SK-N-SH (cell line): ENCODE data around the gene LPCAT3. TPM values are rescaled to one million over a fixed set of nuclear protein-coding genes. Genes with fewer than 3 reads are reported as not detected.

Experiments
- CTCF ChIA-PET: fragments of 300-600, 350-600 bp; formaldehyde crosslinking; extraction: SDS; loops from one replicate; lab custom pipeline; 2021; lab: Yijun Ruan, JAX
- POLR2A ChIA-PET: fragments of 350-600 bp; sonication (Branson Sonifier 250); formaldehyde crosslinking; extraction: SDS; loops from one replicate; lab custom pipeline; 2020; ENCODE audit warnings: antibody characterized with exemption, inconsistent platforms; lab: Yijun Ruan, JAX
- DNase-seq: peaks from one replicate; pipeline ENCODE4 v3.0.0; 2012
- H2AFZ ChIP-seq: fragments of 200-600 bp; sonication (generic); 2 replicates; pipeline ENCODE4 v1.8.1; 2016; ENCODE audit warnings: antibody characterized with exemption, mild to moderate bottlenecking, low read depth
- H3F3A ChIP-seq: fragments of 200-600 bp; sonication (generic); replicated peaks from 2 replicates; pipeline ENCODE3; 2016; ENCODE audit warnings: antibody characterized with exemption, mild to moderate bottlenecking; ENCODE audit not compliant: insufficient read depth
- H3K27ac ChIP-seq, 2 experiments: fragments of 200-500 bp in 1 of 2; fragments of 200-600 bp in 1 of 2; sonication (Bioruptor generic) in 1 of 2; sonication (generic), shearing (Covaris generic) in 1 of 2; 2 replicates each; pipeline versions ENCODE4 v1.5.1 to v1.6.1; 2014 to 2016; ENCODE audit warnings: low read depth in 2 of 2, inconsistent platforms in 1 of 2, low read length in 1 of 2, mild to moderate bottlenecking in 1 of 2, mixed read lengths in 1 of 2
- H3K27me3 ChIP-seq: fragments of 200-600 bp; sonication (generic), shearing (Covaris generic); 2 replicates; pipeline ENCODE4 v1.6.1; 2016; ENCODE audit warnings: mixed run types; ENCODE audit not compliant: insufficient read depth
- H3K36me3 ChIP-seq, 2 experiments: fragments of 200-500 bp in 1 of 2; fragments of 200-600 bp in 1 of 2; sonication (Bioruptor generic) in 1 of 2; sonication (generic) in 1 of 2; replicated peaks in 1 of 2; 2 replicates each; pipeline versions ENCODE3 to v1.5.1; 2014 to 2016; ENCODE audit warnings: low read length in 1 of 2, mild to moderate bottlenecking in 1 of 2; ENCODE audit not compliant: insufficient read depth in 2 of 2, control insufficient read depth in 1 of 2
- H3K4me1 ChIP-seq, 2 experiments: fragments of 200-500 bp in 1 of 2; fragments of 200-600 bp in 1 of 2; sonication (Bioruptor generic) in 1 of 2; sonication (generic), shearing (Covaris generic) in 1 of 2; 2 replicates each; pipeline versions ENCODE4 v1.5.1 to v1.6.1; 2014 to 2016; ENCODE audit warnings: low read depth in 1 of 2, low read length in 1 of 2, mixed run types in 1 of 2; ENCODE audit not compliant: insufficient read depth in 2 of 2, control insufficient read depth in 1 of 2
- H3K4me2 ChIP-seq: fragments of 200-600 bp; sonication (generic), shearing (Covaris generic); 2 replicates; pipeline ENCODE4 v1.6.1; 2017; ENCODE audit warnings: mixed run types
- H3K4me3 ChIP-seq, 2 experiments: fragments of 200-500 bp in 1 of 2; fragments of 200-600 bp in 1 of 2; sonication (Bioruptor generic) in 1 of 2; sonication (generic), shearing (Covaris generic) in 1 of 2; 2 replicates each; pipeline versions ENCODE4 v1.5.1 to v1.8.1; 2014 to 2016; ENCODE audit warnings: low read depth in 2 of 2, inconsistent platforms in 1 of 2, low read length in 1 of 2, mild to moderate bottlenecking in 1 of 2, mixed read lengths in 1 of 2, moderate library complexity in 1 of 2
- H3K79me2 ChIP-seq: fragments of 200-600 bp; sonication (generic); 2 replicates; pipeline ENCODE4 v1.8.1; 2017; ENCODE audit warnings: mild to moderate bottlenecking; ENCODE audit not compliant: insufficient read depth
- H3K9ac ChIP-seq: fragments of 200-600 bp; sonication (generic); 2 replicates; pipeline ENCODE4 v1.6.1; 2017; ENCODE audit warnings: mixed run types
- H3K9me2 ChIP-seq: fragments of 200-600 bp; sonication (generic); 2 replicates; pipeline ENCODE4 v1.6.1; 2017; ENCODE audit warnings: mixed run types
- H3K9me3 ChIP-seq: fragments of 200-600 bp; sonication (generic); 2 replicates; pipeline ENCODE4 v1.6.1; 2017; ENCODE audit warnings: mixed run types, mild to moderate bottlenecking, moderate library complexity
- H4K20me1 ChIP-seq: fragments of 200-600 bp; sonication (generic); 2 replicates; pipeline ENCODE4 v1.6.1; 2017; ENCODE audit warnings: mild to moderate bottlenecking, mixed run types; ENCODE audit not compliant: insufficient read depth
- EP300 ChIP-seq, 2 experiments: IDR thresholded peaks; 2 replicates each; pipeline versions ENCODE4 v1.4.0 to v1.6.1; 2012; ENCODE audit warnings: borderline replicate concordance in 1 of 2, low read depth in 1 of 2, low read length in 1 of 2
- GATA2 ChIP-seq: sonication (generic); formaldehyde crosslinking; IDR thresholded peaks from 2 replicates; pipeline ENCODE4 v1.5.0; 2020; ENCODE audit warnings: mild to moderate bottlenecking, missing genetic modification reagents
- POLR2AphosphoS5 ChIP-seq: IDR thresholded peaks from 2 replicates; pipeline ENCODE4 v1.6.1; 2012; ENCODE audit warnings: low read depth, low read length
- RFX5 ChIP-seq: IDR thresholded peaks from 2 replicates; pipeline ENCODE4 v1.6.1; 2012; ENCODE audit warnings: mild to moderate bottlenecking, improper control_type of control experiment, low read length
- TCF12 ChIP-seq: IDR thresholded peaks from 2 replicates; pipeline ENCODE4 v1.4.0; 2012
- WGBS: methylation state at CpG from one replicate; pipeline ENCODE4 v1.1.6; 2017; ENCODE audit warnings: low lambda C conversion rate; 5-methylcytosine and 5-hydroxymethylcytosine counted together
- polyA plus RNA-seq, 3 experiments: library from polyadenylated mRNA; depleted of rRNA; stranded (reverse); fragments of >200 nt; gene quantifications; 2 replicates each; pipeline ENCODE4 v1.2.3, GENCODE V29; 2012
- TF ChIP-seq, protein P1 (sequence below): IDR thresholded peaks from 2 replicates; pipeline ENCODE4 v1.6.1; 2012; ENCODE audit warnings: mild to moderate bottlenecking, low read depth, low read length, moderate library complexity
- TF ChIP-seq, protein P2 (sequence below): fragments of 200-600 bp; sonication (generic); IDR thresholded peaks from 2 replicates; pipeline ENCODE4 v1.6.1; 2017; ENCODE audit warnings: antibody characterized with exemption, mild to moderate bottlenecking, moderate library complexity

Gene LPCAT3
- polyA plus RNA-seq, 1 of the 3 experiments (the other 2 are of a cell fraction): 23.8 TPM

DNA sequence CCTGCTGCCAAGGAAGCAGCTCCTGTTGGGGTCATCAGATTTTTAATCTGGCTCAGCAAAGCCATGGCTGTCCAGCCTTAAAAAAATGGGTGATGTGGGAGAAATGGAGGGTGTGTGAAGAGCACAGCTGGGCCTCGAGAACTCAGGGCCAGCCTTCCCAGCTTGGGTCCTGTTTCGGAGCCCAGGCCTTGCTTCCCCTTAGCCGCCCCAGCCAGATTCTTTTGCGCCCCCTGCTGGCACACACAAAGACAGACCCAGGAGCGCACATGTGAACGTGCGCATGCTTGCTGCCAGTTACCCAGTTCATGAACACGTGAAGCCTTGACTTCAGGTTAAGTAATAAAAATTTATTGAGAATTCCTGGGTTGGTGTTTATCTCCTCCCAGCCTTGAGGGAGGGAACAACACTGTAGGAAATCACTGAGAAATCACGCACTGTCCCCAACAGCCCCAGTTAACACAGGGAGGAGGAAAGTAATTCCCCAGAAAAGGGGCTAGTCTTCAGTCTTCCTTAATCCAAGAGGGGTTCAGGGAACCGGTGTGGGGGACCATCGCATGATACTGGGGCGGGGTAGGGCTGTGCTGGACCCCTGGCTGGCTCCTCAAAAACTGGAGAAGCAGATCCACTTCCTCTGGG is 53.1 kb downstream of the LPCAT3 start (continued):
- TF ChIP-seq, protein P1, sequence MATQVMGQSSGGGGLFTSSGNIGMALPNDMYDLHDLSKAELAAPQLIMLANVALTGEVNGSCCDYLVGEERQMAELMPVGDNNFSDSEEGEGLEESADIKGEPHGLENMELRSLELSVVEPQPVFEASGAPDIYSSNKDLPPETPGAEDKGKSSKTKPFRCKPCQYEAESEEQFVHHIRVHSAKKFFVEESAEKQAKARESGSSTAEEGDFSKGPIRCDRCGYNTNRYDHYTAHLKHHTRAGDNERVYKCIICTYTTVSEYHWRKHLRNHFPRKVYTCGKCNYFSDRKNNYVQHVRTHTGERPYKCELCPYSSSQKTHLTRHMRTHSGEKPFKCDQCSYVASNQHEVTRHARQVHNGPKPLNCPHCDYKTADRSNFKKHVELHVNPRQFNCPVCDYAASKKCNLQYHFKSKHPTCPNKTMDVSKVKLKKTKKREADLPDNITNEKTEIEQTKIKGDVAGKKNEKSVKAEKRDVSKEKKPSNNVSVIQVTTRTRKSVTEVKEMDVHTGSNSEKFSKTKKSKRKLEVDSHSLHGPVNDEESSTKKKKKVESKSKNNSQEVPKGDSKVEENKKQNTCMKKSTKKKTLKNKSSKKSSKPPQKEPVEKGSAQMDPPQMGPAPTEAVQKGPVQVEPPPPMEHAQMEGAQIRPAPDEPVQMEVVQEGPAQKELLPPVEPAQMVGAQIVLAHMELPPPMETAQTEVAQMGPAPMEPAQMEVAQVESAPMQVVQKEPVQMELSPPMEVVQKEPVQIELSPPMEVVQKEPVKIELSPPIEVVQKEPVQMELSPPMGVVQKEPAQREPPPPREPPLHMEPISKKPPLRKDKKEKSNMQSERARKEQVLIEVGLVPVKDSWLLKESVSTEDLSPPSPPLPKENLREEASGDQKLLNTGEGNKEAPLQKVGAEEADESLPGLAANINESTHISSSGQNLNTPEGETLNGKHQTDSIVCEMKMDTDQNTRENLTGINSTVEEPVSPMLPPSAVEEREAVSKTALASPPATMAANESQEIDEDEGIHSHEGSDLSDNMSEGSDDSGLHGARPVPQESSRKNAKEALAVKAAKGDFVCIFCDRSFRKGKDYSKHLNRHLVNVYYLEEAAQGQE: no peak
- TF ChIP-seq, protein P2, sequence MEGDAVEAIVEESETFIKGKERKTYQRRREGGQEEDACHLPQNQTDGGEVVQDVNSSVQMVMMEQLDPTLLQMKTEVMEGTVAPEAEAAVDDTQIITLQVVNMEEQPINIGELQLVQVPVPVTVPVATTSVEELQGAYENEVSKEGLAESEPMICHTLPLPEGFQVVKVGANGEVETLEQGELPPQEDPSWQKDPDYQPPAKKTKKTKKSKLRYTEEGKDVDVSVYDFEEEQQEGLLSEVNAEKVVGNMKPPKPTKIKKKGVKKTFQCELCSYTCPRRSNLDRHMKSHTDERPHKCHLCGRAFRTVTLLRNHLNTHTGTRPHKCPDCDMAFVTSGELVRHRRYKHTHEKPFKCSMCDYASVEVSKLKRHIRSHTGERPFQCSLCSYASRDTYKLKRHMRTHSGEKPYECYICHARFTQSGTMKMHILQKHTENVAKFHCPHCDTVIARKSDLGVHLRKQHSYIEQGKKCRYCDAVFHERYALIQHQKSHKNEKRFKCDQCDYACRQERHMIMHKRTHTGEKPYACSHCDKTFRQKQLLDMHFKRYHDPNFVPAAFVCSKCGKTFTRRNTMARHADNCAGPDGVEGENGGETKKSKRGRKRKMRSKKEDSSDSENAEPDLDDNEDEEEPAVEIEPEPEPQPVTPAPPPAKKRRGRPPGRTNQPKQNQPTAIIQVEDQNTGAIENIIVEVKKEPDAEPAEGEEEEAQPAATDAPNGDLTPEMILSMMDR: peak; percentile 90
- no peak for TF ChIP-seq RFX5
- no peak for TF ChIP-seq GATA2
- TF ChIP-seq EP300 (IDR thresholded peaks at IDR 0.05; ENCODE audit: borderline replicate concordance in 1 of 2, low read depth in 1 of 2, low read length in 1 of 2): no peak

DNA sequence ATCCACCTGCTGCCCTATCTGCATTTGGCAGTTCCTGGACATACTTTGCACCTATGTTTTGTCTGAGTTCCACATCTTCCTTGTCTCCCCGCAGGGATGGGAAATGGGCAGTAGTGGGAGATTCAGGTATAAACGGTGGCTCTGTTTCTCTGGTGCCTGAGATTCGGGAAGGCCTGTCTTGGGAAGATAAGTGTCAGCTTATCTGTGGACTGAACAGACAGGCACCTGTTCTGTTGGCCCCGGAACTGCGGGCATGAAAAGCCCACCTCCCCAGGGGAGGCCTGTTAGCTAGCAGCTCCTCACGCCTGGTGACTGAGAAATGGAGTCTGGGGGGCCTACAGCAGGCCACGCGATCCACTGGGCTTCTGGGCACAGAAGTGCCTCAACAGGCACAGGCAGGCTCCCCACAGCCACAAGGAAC is 53.7 kb downstream of the LPCAT3 start:
- peaks cover 6 to 22% of the 10 kb centered on the region in 2 experiments; a peak in 3 of 4 replicates for H3K4me1 ChIP-seq
- DNase-seq: no peak
- H3K4me3 ChIP-seq: no peak overlapping the region; a peak in 1 of 4 replicates
- peaks cover 19% of the 10 kb centered on the region for H3K79me2 ChIP-seq
- H3K9ac ChIP-seq: no peak overlapping the region
- H3K27ac ChIP-seq: peak overlapping the region; percentile 42 to 47; a peak in 3 of 4 replicates
- peaks cover 29% of the 10 kb centered on the region for H3F3A ChIP-seq
- no peaks in the 10 kb centered on the region for H3K9me2 ChIP-seq
- H4K20me1 ChIP-seq: no peaks in the 10 kb centered on the region
- 64% methylated on average over 5 of the region's 8 CpGs for WGBS
- ChIA-PET POLR2A (interaction anchor here (1.0 to 6.8 kb wide), 4 partner anchors 19 to 91 kb away, joined by 3 to 62 read pairs (median 4); partner anchors contain the start of genes C12orf57, RNU7-1 and SPSB2), CTCF (interaction anchor here (0.5 to 8.0 kb wide), 23 partner anchors 9 to 199 kb away, joined by 3 to 114 read pairs (median 4); partner anchors contain the start of genes C12orf57, C1RL and RNU7-1)
- H2AFZ ChIP-seq: no peak overlapping the region
- H3K27me3 ChIP-seq: no peaks in the 10 kb centered on the region
- TF ChIP-seq POLR2AphosphoS5 (0 out of 2 replicates have a peak, but pooled peaks have one; percentile 1), TCF12 (no peak)
- H3K36me3 ChIP-seq: peaks cover 28 to 46% of the 10 kb centered on the region in 2 experiments
- no peak overlapping the region for H3K4me2 ChIP-seq
- H3K9me3 ChIP-seq: no peaks in the 10 kb centered on the region
